Activated CD8-positive, alpha-beta memory T cell treated with anti-CD3 and anti-CD28 coated beads, Interleukin-2, amount 10 ng/mL, durations not matched to agents 7 days and 5 days (primary cell): ENCODE results near the gene HELLS. TPM values are rescaled to one million over a fixed set of nuclear protein-coding genes. Genes with fewer than 3 reads are reported as not detected.
"Not testable (repeated sequence)": the region's sequence is repeated elsewhere in the genome, so short reads cannot be mapped to it uniquely, and the experiment has no call there.

ENCODE experiments used
- ATAC-seq: fragments of 150-1000 bp; cut with Tn5 transposase; one replicate; pipeline ENCODE4 v1.10.0; 2021; ENCODE audit warnings: moderate library complexity
- CTCF ChIA-PET: fragments of 350-600 bp; sonication (Branson Sonifier 250); formaldehyde crosslinking; loops from one replicate; lab custom pipeline; 2021; ENCODE audit warnings: antibody characterized with exemption; lab: Charles Lee
- DNase-seq: peaks from one replicate; pipeline ENCODE4 v3.0.0-alpha.2; 2020
- H3K27ac Mint-ChIP-seq: one replicate; pipeline ENCODE4 v1.8.0; 2021; ENCODE audit warnings: mild to moderate bottlenecking, mixed read lengths
- H3K27me3 Mint-ChIP-seq: one replicate; pipeline ENCODE4 v1.8.0; 2021; ENCODE audit warnings: mixed read lengths
- H3K36me3 Mint-ChIP-seq: one replicate; pipeline ENCODE4 v1.8.0; 2021; ENCODE audit warnings: mild to moderate bottlenecking, mixed read lengths
- H3K4me1 Mint-ChIP-seq: one replicate; pipeline ENCODE4 v1.8.0; 2021; ENCODE audit warnings: mixed read lengths
- H3K4me3 Mint-ChIP-seq: one replicate; pipeline ENCODE4 v1.8.0; 2021; ENCODE audit warnings: mild to moderate bottlenecking, moderate library complexity, mixed read lengths
- H3K9me3 Mint-ChIP-seq: one replicate; pipeline ENCODE4 v1.8.0; 2022; ENCODE audit warnings: low read depth, mixed read lengths
- total RNA-seq, 2 experiments: library from RNA; stranded (reverse); gene quantifications; one replicate each; pipeline ENCODE4 v1.2.3, GENCODE V29; 2021

HELLS gene
- total RNA-seq, 2 experiments from 2014 or later = 152 to 157 TPM

- H3K9me3 Mint-ChIP-seq, H3K27ac Mint-ChIP-seq, H3K4me3 Mint-ChIP-seq, H3K27me3 Mint-ChIP-seq, DNase-seq, CTCF ChIA-PET, H3K4me1 Mint-ChIP-seq, ATAC-seq: not testable (repeated sequence)
- peaks cover 51% of the 10 kb centered on the region for H3K36me3 Mint-ChIP-seq
Observed at GRCh38 chr10:94567714-94568307, 22.2 kb downstream of the HELLS start.

DNA sequence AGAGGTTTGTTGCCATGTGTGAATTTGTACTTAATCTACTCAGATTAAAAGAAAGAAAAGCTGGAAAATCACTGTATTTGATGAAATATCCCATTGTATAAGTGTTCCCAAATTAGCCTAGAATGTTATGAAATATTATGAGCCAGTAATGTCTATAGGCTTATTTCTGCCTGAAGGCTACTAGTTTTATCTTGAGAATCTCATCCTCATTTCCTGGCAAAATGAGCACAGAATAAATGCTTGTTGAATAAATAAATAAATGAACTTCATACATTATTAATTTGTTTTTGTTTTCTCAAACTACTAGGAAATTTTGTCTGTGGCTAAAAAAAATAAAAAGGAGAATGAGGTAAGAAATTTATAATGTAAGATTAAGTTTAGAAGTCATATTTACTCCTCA is 25.5 kb downstream of the HELLS start:
- no peaks in the 10 kb centered on the region for H3K4me1 Mint-ChIP-seq
- H3K36me3 Mint-ChIP-seq = peaks cover 59% of the 10 kb centered on the region
- ATAC-seq (no peak), DNase-seq (no peak)
- no peak overlapping the region for H3K27ac Mint-ChIP-seq
- no peak overlapping the region for H3K4me3 Mint-ChIP-seq
- H3K9me3 Mint-ChIP-seq = no peaks in the 10 kb centered on the region
- H3K27me3 Mint-ChIP-seq = no peaks in the 10 kb centered on the region
- CTCF ChIA-PET = no interaction called here

DNA sequence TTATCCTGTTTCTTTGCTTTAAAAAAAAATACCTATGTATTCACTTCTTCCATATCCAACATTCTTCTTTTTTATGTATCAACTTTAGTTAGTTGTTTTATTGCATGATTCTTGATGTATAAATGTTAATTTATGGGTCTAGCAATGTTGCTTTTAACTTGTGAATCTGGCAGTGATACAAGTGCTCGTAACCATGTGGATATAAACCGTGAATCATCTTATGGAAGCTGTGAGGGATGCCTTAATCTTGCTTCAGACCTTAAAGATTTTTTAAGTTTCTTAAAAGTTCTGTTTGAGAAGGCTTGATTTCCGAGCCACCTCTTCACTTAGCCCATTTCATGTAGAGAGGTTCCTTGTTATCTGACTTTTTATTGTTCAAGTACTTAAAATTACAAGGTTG is 25.9 kb downstream of the HELLS start:
- Mint-ChIP-seq H3K9me3 (no peaks in the 10 kb centered on the region), H3K27ac (no peak overlapping the region), H3K4me3 (no peak overlapping the region), H3K4me1 (no peaks in the 10 kb centered on the region), H3K36me3 (peaks cover 59% of the 10 kb centered on the region), H3K27me3 (no peaks in the 10 kb centered on the region)
- DNase-seq (no peak), ATAC-seq (no peak)
- CTCF ChIA-PET = no interaction called here

- ATAC-seq (no peak), DNase-seq (no peak)
- Mint-ChIP-seq H3K4me3 (no peak overlapping the region), H3K4me1 (peaks cover 4% of the 10 kb centered on the region), H3K27me3 (no peaks in the 10 kb centered on the region), H3K36me3 (peaks cover 52% of the 10 kb centered on the region), H3K27ac (no peak overlapping the region), H3K9me3 (no peaks in the 10 kb centered on the region)
- CTCF ChIA-PET = no interaction called here
Observed at GRCh38 chr10:94578790-94579189, 33.2 kb downstream of the HELLS start.

GRCh38 chr10:94583124-94583523 is 37.5 kb downstream of the HELLS start:
- no peak overlapping the region for H3K4me3 Mint-ChIP-seq
- peak overlapping the region; percentile 24 for H3K27ac Mint-ChIP-seq
- no peaks in the 10 kb centered on the region for H3K9me3 Mint-ChIP-seq
- ATAC-seq (no peak), DNase-seq (no peak)
- H3K4me1 Mint-ChIP-seq = peaks cover 4% of the 10 kb centered on the region
- H3K27me3 Mint-ChIP-seq = no peaks in the 10 kb centered on the region
- CTCF ChIA-PET = interaction anchor here (1.3 kb wide), 1 partner anchor 19 kb away, joined by 3 read pairs; no protein-coding TSS in a partner anchor
- H3K36me3 Mint-ChIP-seq = peaks cover 34% of the 10 kb centered on the region

DNA sequence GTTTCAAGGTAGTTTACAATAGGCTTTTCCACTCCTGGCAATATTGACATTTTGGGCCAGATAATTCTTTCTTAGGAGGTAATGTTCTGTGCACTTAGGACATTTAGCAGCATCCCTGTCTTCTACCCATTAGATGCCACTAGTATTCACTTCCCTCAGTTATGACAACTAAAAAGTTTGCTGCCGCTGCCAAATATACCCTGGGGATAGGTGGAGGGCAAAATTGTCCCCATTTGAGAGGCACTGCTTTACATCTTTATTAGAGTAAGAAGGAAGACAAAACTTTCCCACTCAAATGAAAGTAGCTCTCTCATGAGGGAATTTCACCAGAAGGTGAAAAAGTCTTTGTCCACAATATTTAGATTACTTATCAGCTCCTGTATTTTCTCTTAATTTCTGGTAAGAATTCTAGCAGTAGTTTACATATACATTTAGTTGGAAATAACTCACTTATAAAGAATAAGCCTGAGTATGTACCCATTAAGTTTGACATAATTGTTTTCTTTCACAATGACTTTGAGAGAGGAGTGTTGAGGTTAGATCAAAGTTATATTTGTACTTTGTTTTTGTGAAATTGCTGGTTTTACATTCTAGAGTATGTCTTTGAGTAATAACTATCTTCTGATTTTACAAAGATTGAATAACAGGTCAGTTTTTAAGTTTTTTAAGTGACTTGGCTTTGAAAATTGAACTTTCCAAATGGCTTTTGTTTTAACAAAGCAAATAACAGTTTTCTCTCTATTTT is 46.0 kb downstream of the HELLS start:
- CTCF ChIA-PET = no interaction called here
- Mint-ChIP-seq H3K9me3 (no peaks in the 10 kb centered on the region), H3K4me1 (peaks cover 16% of the 10 kb centered on the region), H3K27ac (peak overlapping the region; percentile 68), H3K36me3 (peaks cover 56% of the 10 kb centered on the region), H3K4me3 (no peak overlapping the region), H3K27me3 (no peaks in the 10 kb centered on the region)
- peak; percentile 45 for ATAC-seq
- no peak for DNase-seq

- H3K36me3 Mint-ChIP-seq = peaks cover 63% of the 10 kb centered on the region
- no peaks in the 10 kb centered on the region for H3K27me3 Mint-ChIP-seq
- H3K9me3 Mint-ChIP-seq = no peaks in the 10 kb centered on the region
- peaks cover 25% of the 10 kb centered on the region for H3K4me1 Mint-ChIP-seq
- H3K4me3 Mint-ChIP-seq = no peak overlapping the region
- DNase-seq (no peak), ATAC-seq (no peak)
- no peak overlapping the region for H3K27ac Mint-ChIP-seq
- CTCF ChIA-PET = no interaction called here
Observed at GRCh38 chr10:94602729-94603515, 57.3 kb downstream of the HELLS start.

DNA sequence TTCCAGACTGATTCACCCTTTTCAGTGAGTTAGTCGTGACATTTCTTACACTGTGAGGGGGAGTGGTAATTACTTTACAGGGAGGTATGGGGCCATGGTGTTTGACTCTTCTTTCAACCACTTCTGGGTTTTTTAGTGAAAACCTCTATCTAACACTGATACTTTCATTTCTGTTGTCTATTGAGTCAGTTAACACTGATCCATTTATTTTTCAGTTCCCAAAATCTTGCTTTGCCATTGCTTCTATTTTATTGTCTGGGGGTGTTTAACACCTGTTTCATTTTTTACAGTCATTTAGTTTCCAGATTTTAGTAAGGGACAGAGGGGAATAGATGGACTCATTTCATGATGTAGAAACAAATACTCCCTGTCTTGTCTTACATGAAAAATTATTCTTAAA is 61.5 kb downstream of the HELLS start:
- peak overlapping the region; percentile 47 for H3K27ac Mint-ChIP-seq
- H3K4me1 Mint-ChIP-seq = peaks cover 18% of the 10 kb centered on the region
- peaks cover 65% of the 10 kb centered on the region for H3K36me3 Mint-ChIP-seq
- CTCF ChIA-PET = no interaction called here
- DNase-seq (no peak), ATAC-seq (peak; percentile 20)
- H3K27me3 Mint-ChIP-seq = no peaks in the 10 kb centered on the region
- no peaks in the 10 kb centered on the region for H3K9me3 Mint-ChIP-seq
- no peak overlapping the region for H3K4me3 Mint-ChIP-seq

- no peak for DNase-seq
- Mint-ChIP-seq H3K27me3 (no peaks in the 10 kb centered on the region), H3K36me3 (peaks cover 58% of the 10 kb centered on the region), H3K9me3 (no peaks in the 10 kb centered on the region), H3K4me1 (peaks cover 18% of the 10 kb centered on the region), H3K4me3 (no peak overlapping the region), H3K27ac (no peak overlapping the region)
- ATAC-seq = no peak
- CTCF ChIA-PET = no interaction called here
Observed at GRCh38 chr10:94608559-94608958, 63.0 kb downstream of the HELLS start.

GRCh38 chr10:94614558-94614957 is 69.0 kb downstream of the HELLS start:
- no peaks in the 10 kb centered on the region for H3K9me3 Mint-ChIP-seq
- CTCF ChIA-PET = no interaction called here
- ATAC-seq (no peak), DNase-seq (no peak)
- no peak overlapping the region for H3K4me3 Mint-ChIP-seq
- H3K27me3 Mint-ChIP-seq = no peaks in the 10 kb centered on the region
- H3K4me1 Mint-ChIP-seq = peaks cover 6% of the 10 kb centered on the region
- H3K27ac Mint-ChIP-seq = no peak overlapping the region
- peaks cover 27% of the 10 kb centered on the region for H3K36me3 Mint-ChIP-seq

DNA sequence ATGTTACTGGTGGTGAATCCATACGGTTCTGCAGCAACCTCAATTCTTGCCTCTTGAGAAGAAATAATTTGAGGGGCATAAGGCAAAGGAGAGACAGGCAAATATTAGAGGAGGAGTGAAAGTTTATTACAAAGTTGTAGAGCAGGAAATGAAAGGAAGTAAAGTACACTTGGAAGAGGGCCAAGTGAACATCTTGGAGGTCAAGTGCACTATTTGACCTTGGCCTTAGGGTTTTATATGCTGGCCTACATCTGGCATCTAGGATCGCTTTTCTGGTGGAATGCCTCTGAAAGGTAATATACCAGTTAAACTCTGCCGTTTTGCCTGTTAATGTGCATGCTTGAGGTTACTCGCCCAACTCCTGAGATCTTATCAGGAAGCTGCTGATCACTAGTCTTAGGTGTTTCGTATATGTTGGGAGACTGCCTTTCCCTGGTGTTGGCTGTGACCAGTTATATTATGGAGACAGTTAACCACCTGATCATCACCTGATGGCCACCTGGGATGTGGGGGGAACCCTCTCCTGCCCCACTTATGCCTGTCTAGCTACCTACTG is 71.9 kb downstream of the HELLS start:
- H3K4me3 Mint-ChIP-seq = no peak overlapping the region
- no peaks in the 10 kb centered on the region for H3K27me3 Mint-ChIP-seq
- CTCF ChIA-PET = interaction anchor here (1.7 kb wide), 1 partner anchor 12 kb away, joined by 5 read pairs; no protein-coding TSS in a partner anchor
- DNase-seq (no peak), ATAC-seq (no peak)
- peaks cover 13% of the 10 kb centered on the region for H3K36me3 Mint-ChIP-seq
- peaks cover 6% of the 10 kb centered on the region for H3K4me1 Mint-ChIP-seq
- no peaks in the 10 kb centered on the region for H3K9me3 Mint-ChIP-seq
- peak overlapping the region; percentile 49 for H3K27ac Mint-ChIP-seq

- peaks cover 2% of the 10 kb centered on the region for H3K36me3 Mint-ChIP-seq
- ATAC-seq (no peak), DNase-seq (no peak)
- CTCF ChIA-PET = no interaction called here
- H3K4me1 Mint-ChIP-seq = peaks cover under 1% of the 10 kb centered on the region
- no peaks in the 10 kb centered on the region for H3K27me3 Mint-ChIP-seq
- H3K4me3 Mint-ChIP-seq = no peak overlapping the region
- no peaks in the 10 kb centered on the region for H3K9me3 Mint-ChIP-seq
- no peak overlapping the region for H3K27ac Mint-ChIP-seq
Observed at GRCh38 chr10:94622666-94623205, 77.1 kb downstream of the HELLS start.

GRCh38 chr10:94623572-94623971 is 78.0 kb downstream of the HELLS start:
- DNase-seq (no peak), ATAC-seq (no peak)
- H3K9me3 Mint-ChIP-seq = no peaks in the 10 kb centered on the region
- no peaks in the 10 kb centered on the region for H3K27me3 Mint-ChIP-seq
- peaks cover 2% of the 10 kb centered on the region for H3K36me3 Mint-ChIP-seq
- CTCF ChIA-PET = no interaction called here
- no peak overlapping the region for H3K4me3 Mint-ChIP-seq
- H3K4me1 Mint-ChIP-seq = no peaks in the 10 kb centered on the region
- H3K27ac Mint-ChIP-seq = no peak overlapping the region
